Astrocyte of the cerebellum (primary cell): ENCODE data around the gene SYCP3.

Experiments
- DNase-seq: peaks from one replicate; pipeline ENCODE4 v3.0.0-alpha.2; 2011; ENCODE audit warnings: low read depth
- H3K4me3 ChIP-seq: 2 replicates; pipeline ENCODE4 v1.5.1; 2011; ENCODE audit warnings: mild to moderate bottlenecking, low read depth, low read length, moderate library complexity
- CTCF ChIP-seq: IDR thresholded peaks from 2 replicates; pipeline ENCODE4 v1.5.1; 2012; ENCODE audit warnings: low read length, low read depth, moderate library complexity, mild to moderate bottlenecking; ENCODE audit errors: missing control alignments
- in situ Hi-C: cut with HindIII; loops from 2 replicates; pipeline ENCODE4 v1.10.0; 2017; ENCODE audit warnings: low sequenced_read_pairs

The SYCP3 gene

GRCh38 chr12:101680647-101681046 is 58.6 kb downstream of the SYCP3 start:
- H3K4me3 ChIP-seq = no peak overlapping the region
- DNase-seq = no peak
- no peak for TF ChIP-seq CTCF
- in situ Hi-C loops = no loop called here

- no peak overlapping the region for H3K4me3 ChIP-seq
- DNase-seq = no peak
- in situ Hi-C loops = no loop called here
- no peak for TF ChIP-seq CTCF
Measured at GRCh38 chr12:101680240-101680639, 59.0 kb downstream of the SYCP3 start.
